Suppressor macrophage treated with lipopolysaccharide for 4 hours (primary cell): ENCODE results near the gene PSME2.
A peak's percentile ranks its signal among the peaks of the same experiment; 100 is the strongest.

Source experiments
- DNase-seq: peaks from one replicate; pipeline ENCODE4 v3.0.0-alpha.2; 2020

PSME2 gene

GRCh38 chr14:24179294-24179960 is 33.0 kb upstream of the PSME2 start:
- no peak for DNase-seq

GRCh38 chr14:24178399-24179178 is 32.2 kb upstream of the PSME2 start:
- DNase-seq, result no peak

- no peak for DNase-seq
These were observed 31.5 kb upstream of the PSME2 start for GRCh38 chr14:24177891-24178290.

GRCh38 chr14:24177041-24177825 is 30.8 kb upstream of the PSME2 start:
- DNase-seq, result no peak

- DNase-seq, result no peak
These were observed 30.2 kb upstream of the PSME2 start for GRCh38 chr14:24176599-24176998.

GRCh38 chr14:24172871-24173281 is 26.5 kb upstream of the PSME2 start:
- DNase-seq, result no peak

GRCh38 chr14:24172261-24172860 is 26.0 kb upstream of the PSME2 start:
- DNase-seq, result no peak

GRCh38 chr14:24171422-24172260 is 25.2 kb upstream of the PSME2 start, which contains the start of gene REC8:
TSS of gene REC8 (plus strand) at chr14:24172080. CDS start at chr14:24172553, 473 bp downstream.
- no peak for DNase-seq

GRCh38 chr14:24167469-24168114 is 21.2 kb upstream of the PSME2 start:
- DNase-seq, result peak; percentile 59

GRCh38 chr14:24165785-24166184 is 19.4 kb upstream of the PSME2 start:
- DNase-seq, result no peak

GRCh38 chr14:24164518-24164991 is 18.1 kb upstream of the PSME2 start:
- no peak for DNase-seq

- no peak for DNase-seq
These were observed 15.7 kb upstream of the PSME2 start for GRCh38 chr14:24162093-24162492.

- DNase-seq, result peak; percentile 97
These were observed 14.7 kb upstream of the PSME2 start, which contains the start of gene IRF9 for GRCh38 chr14:24160850-24161804. TSS of gene IRF9 (plus strand) at chr14:24161265. CDS start at chr14:24162145, 880 bp downstream.

- DNase-seq, result no peak
These were observed 14.1 kb upstream of the PSME2 start for GRCh38 chr14:24160499-24160849.

GRCh38 chr14:24159777-24160498 is 13.5 kb upstream of the PSME2 start:
- DNase-seq, result no peak

GRCh38 chr14:24157331-24157730 is 10.9 kb upstream of the PSME2 start:
- no peak for DNase-seq

GRCh38 chr14:24156840-24157239 is 10.4 kb upstream of the PSME2 start:
- no peak for DNase-seq

- DNase-seq, result no peak
These were observed 8.7 kb upstream of the PSME2 start for GRCh38 chr14:24155100-24155499.

GRCh38 chr14:24151404-24152080 is 5.1 kb upstream of the PSME2 start:
- DNase-seq, result no peak
